ENCODE results near the gene PARP16. TPM values are rescaled to one million over a fixed set of nuclear protein-coding genes. Genes with fewer than 3 reads are reported as not detected.

Gene PARP16
- total and polyA plus RNA-seq, 11 donors, result 2.7 to 7.0 (median 4.8) TPM

DNA sequence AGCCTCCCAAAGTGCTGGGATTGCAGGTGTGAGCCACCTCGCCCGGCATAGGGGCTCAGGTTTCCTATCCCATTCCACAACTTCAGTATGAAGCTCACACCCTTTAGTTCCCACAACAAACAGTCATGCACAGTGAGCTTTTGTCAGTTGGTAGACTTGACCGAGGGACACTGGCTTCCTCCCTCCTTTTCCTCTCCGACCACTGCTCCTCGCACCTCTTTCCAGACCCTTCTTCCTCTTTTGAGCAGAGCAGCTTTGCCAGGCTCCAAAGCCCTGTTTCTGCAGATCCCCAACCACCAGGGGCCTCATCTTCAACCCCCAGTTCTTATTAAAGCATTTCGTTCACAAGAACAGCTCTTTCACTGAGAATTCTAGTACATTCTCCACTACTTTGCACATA lies 62.7 kb downstream of the PARP16 start:
- ATAC-seq, result no peak
- WGBS, 4 donors, result 78 to 96% (median 86%) methylated on average over 6 of the region's 6 CpGs

DNA sequence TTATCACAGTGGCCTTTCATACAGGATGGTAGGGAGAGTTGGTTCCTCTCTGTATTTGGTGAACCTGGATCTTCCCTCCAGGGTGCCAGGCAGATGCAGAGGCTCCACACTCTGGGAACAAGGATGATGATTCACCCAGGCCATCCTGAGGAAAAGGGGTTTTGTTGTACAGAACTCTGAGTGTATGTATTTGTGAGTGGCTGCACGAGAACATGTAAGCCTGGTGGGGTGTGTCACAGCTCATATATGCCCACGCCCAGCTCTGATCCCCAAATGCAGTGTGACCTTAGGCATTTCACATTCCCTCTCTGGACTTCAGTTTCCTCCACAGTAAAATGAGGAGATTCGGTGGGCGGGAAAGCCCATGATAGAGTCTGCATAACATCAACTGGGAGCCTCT lies 63.8 kb downstream of the PARP16 start:
- Histone ChIP-seq H3K9me3 (no peaks in the 10 kb centered on the region), H3K4me1 (no peaks in the 10 kb centered on the region), H3K27me3 (no peaks in the 10 kb centered on the region), H3K36me3 (no peaks in the 10 kb centered on the region), H3K4me3 (no peak overlapping the region), H3K27ac (no peak overlapping the region)
- TF ChIP-seq, protein P1, sequence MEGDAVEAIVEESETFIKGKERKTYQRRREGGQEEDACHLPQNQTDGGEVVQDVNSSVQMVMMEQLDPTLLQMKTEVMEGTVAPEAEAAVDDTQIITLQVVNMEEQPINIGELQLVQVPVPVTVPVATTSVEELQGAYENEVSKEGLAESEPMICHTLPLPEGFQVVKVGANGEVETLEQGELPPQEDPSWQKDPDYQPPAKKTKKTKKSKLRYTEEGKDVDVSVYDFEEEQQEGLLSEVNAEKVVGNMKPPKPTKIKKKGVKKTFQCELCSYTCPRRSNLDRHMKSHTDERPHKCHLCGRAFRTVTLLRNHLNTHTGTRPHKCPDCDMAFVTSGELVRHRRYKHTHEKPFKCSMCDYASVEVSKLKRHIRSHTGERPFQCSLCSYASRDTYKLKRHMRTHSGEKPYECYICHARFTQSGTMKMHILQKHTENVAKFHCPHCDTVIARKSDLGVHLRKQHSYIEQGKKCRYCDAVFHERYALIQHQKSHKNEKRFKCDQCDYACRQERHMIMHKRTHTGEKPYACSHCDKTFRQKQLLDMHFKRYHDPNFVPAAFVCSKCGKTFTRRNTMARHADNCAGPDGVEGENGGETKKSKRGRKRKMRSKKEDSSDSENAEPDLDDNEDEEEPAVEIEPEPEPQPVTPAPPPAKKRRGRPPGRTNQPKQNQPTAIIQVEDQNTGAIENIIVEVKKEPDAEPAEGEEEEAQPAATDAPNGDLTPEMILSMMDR (IDR thresholded peaks at IDR 0.05), result no peak
- TF ChIP-seq POLR2A (IDR thresholded peaks at IDR 0.05), result no peak
- intact Hi-C loops (cut with DNase I), result no loop called here
- DNase-seq (no peak), ATAC-seq (no peak)
- WGBS, 4 donors, result 90 to 96% (median 91%) methylated on average over 4 of the region's 4 CpGs

More for the DNA sequence above, 62.7 kb downstream of the PARP16 start:
- Histone ChIP-seq H3K27me3 (no peaks in the 10 kb centered on the region), H3K4me3 (no peak overlapping the region), H3K27ac (no peak overlapping the region), H3K9me3 (no peaks in the 10 kb centered on the region), H3K4me1 (no peaks in the 10 kb centered on the region), H3K36me3 (no peaks in the 10 kb centered on the region)
- intact Hi-C loops (cut with DNase I), result no loop called here
- no peak for DNase-seq
- no peak for TF ChIP-seq POLR2A (IDR thresholded peaks at IDR 0.05)
- TF ChIP-seq, protein P1 (IDR thresholded peaks at IDR 0.05), result no peak

DNA sequence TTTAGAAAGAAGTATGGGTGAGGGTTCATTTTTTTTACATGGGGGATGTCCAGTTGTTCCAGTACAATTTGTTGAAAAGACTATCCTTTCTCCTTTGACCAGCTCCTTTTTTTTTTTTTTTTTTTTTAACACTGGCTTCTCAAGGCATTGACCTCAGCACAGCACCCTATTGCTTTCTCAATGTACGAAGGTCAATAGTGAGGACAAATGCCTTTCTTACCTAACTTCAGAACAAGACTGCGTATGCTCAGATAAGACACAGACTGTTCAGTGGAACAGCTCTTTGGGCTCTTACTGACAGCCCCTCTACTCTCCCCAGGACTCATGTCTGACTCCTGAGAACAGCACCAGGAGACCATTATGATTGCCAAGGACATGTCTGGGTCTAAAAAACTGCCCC lies 65.0 kb downstream of the PARP16 start:
- H3K4me3 ChIP-seq, result no peak overlapping the region
- H3K27me3 ChIP-seq, result no peaks in the 10 kb centered on the region
- 80 to 97% (median 88%) methylated on average over 2 of the region's 2 CpGs for WGBS, 4 donors
- H3K36me3 ChIP-seq, result no peaks in the 10 kb centered on the region
- DNase-seq (no peak), ATAC-seq (peak in 1 of 4 donors; percentile 39)
- no peaks in the 10 kb centered on the region for H3K4me1 ChIP-seq
- no peak overlapping the region for H3K27ac ChIP-seq
- no peaks in the 10 kb centered on the region for H3K9me3 ChIP-seq
- TF ChIP-seq, protein P1 (IDR thresholded peaks at IDR 0.05), result no peak
- no peak for TF ChIP-seq POLR2A (IDR thresholded peaks at IDR 0.05)
- intact Hi-C loops (cut with DNase I), result no loop called here

DNA sequence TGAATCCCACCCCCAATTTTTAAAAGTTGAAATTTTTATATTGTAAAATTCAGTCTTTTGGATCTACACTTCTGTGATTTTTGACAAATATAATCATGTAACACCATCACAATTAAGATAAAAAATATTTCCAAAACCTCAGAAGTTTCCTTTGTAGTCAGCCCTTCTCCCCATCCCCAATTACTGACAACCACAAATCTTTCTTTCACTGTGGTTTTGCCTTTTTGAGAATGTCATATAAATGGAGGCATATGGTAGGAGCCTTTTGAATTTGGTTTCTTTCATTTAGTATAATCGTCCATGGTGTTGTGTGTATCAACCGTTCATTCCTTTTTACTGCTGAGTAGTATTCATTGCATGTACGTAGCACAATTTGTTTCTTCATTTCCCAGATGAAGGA lies 67.5 kb downstream of the PARP16 start:
- Histone ChIP-seq H3K27ac (no peak overlapping the region), H3K4me3 (no peak overlapping the region), H3K9me3 (no peaks in the 10 kb centered on the region), H3K36me3 (no peaks in the 10 kb centered on the region), H3K4me1 (peaks cover 0 to under 1% (median 0%) of the 10 kb centered on the region in 12 donors), H3K27me3 (no peaks in the 10 kb centered on the region)
- ATAC-seq, result no peak
- no peak for DNase-seq
- TF ChIP-seq POLR2A (IDR thresholded peaks at IDR 0.05), result no peak
- TF ChIP-seq, protein P1 (IDR thresholded peaks at IDR 0.05), result no peak
- intact Hi-C loops (cut with DNase I), result loop anchor here in 1 of 10 donors (10.0 kb wide), 1 partner anchor 166 kb away; no protein-coding TSS in a partner anchor
- WGBS, 4 donors, result 89 to 94% (median 93%) methylated on average over 3 of the region's 3 CpGs
